NCI-H2081 treated with DMSO at 0.1 percent for 48 hours (cell line): Measurements from ENCODE around the gene AACS.
A peak's percentile ranks its signal among the peaks of the same experiment; 100 is the strongest.
"Not testable (repeated sequence)": the region's sequence is repeated elsewhere in the genome, so short reads cannot be mapped to it uniquely, and the experiment has no call there.

ENCODE experiments used
- DNase-seq: peaks from one replicate; lab custom pipeline; 2025; lab: John Stamatoyannopoulos, UW

AACS gene, protein sequence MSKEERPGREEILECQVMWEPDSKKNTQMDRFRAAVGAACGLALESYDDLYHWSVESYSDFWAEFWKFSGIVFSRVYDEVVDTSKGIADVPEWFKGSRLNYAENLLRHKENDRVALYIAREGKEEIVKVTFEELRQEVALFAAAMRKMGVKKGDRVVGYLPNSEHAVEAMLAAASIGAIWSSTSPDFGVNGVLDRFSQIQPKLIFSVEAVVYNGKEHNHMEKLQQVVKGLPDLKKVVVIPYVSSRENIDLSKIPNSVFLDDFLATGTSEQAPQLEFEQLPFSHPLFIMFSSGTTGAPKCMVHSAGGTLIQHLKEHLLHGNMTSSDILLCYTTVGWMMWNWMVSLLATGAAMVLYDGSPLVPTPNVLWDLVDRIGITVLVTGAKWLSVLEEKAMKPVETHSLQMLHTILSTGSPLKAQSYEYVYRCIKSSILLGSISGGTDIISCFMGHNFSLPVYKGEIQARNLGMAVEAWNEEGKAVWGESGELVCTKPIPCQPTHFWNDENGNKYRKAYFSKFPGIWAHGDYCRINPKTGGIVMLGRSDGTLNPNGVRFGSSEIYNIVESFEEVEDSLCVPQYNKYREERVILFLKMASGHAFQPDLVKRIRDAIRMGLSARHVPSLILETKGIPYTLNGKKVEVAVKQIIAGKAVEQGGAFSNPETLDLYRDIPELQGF

DNA sequence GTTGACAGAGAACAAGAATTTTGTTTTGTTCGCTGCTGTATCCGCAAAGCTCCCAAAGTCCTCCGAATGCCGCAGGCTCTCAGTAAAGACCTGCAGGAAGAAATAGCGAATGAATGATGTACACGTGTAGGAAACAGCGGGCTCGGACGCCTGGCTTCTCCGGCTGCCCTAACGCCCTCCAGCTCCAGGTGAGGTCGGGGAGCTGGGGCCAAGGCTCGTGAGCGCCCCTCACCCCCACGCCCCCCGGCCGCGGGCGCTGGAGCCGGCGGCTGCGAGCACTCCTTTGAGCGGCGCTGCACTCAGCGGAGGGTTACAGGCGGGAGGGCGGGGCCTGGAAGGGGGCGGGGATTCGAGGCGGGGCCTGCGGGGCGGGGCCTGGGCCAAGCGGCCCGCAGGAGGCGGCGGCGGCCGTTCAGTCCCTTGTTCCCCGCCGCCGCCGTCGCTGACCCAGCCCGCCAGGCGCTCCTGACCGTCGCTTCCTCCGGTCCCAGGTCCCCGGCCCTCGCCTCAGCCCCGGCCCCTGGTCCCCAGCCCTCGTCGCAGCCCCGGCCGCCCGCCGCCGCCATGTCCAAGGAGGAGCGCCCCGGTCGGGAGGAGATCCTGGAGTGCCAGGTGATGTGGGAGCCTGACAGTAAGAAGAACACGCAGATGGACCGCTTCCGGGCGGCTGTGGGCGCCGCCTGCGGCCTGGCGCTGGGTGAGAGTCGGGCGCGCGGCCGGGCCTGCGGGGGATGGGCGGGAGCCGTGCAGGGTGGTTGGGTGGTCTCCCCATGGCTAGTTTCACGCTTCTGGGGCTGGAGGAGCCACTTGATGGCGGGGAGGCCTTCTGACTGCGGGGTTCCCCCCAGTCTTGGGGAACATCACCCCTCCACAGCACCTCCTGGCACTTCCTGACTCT lies at the start of gene AACS:
Gene AACS, plus strand, starts transcription at position 415 of the 898 bp plus-strand sequence. Its CDS starts 150 bp downstream, at position 565.
- no peak for DNase-seq

DNA sequence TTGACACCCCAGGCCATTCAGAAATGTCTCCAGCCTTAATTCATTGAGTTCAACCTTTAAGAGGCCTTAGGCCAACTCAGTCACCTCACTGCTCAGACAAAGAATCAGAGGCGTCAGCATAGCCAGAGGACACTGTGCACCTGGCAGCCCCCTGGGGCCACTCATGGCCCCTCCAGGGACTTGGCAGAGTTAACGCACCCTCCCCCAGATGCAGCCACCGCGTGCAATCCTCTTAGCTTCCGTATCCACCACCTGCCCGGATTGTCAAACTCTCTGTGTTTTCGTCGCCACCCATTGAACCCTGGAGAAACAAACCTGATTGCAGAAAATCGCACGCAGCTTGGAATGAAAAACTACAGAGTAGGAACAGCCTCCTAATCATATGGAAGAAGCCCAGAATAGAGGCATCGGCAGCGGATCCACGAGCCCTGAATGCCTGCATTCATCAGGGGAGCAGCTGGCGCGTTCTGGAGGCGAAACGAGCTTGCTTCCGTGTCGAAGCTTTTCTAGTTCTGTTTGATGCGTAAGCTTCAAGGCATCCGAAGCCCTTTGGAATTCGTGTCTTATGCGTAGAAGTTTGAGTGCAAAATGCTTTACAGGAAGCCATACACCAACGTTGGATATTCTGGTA lies 49.4 kb upstream of the AACS start:
- DNase-seq = peak; percentile 60

DNA sequence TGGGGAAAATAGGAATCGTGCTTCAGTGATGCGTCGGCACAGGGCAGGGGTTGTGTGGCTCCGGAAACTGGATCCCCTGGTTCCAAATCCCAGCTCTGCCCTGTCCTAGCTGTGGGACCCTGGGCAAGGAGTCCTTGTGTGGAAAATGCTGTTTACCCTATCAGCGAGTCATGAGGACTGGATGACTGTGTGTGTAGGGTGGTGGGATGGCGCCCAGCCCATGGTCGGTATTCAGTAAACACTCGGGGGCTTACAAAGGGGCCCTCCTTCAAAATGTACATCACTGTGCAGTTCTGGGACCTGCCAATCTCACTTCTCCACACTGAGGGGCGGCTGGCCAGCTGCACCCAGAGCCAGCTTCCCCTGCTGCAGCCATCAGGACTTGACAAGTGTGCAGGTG lies 47.4 kb upstream of the AACS start:
- no peak for DNase-seq

DNA sequence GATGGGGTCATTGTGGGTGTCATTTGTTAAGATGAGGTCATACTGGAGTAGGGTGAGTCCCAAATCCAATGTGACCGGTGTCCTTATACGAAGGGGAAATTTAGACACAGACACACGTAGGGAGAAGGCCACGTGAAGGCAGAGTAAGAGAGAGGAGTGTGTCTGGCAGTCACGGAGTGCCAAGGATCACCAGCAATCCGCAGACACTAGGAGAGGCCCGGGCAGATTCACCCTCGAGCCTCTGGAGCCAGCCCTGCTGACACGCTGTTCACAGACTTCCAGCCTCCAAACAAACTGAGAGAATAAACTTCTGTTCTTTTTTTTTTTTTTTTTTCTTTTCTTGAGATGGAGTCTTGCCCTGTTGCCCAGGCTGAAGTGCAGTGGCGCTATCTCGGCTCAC lies 46.9 kb upstream of the AACS start:
- no peak for DNase-seq

DNA sequence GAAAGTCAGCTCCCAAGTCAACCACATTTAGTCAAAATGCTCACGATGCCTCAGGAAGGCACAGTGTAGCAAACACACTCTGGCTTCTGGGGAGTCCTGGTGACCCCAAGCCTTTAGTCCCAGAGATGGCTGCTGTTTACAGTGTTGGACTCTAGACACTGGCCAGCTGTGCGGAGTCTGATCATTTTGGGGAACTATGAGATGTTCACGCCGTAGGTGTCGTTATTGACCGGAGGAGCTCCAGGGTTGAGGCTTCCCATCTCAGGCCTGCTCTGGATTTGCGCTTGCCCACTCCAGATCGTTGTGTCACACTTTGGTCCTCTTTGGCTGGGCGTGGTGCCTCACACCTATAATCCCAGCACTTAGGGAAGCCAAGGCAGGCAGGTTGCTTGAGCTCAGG lies 44.1 kb upstream of the AACS start:
- no peak for DNase-seq

DNA sequence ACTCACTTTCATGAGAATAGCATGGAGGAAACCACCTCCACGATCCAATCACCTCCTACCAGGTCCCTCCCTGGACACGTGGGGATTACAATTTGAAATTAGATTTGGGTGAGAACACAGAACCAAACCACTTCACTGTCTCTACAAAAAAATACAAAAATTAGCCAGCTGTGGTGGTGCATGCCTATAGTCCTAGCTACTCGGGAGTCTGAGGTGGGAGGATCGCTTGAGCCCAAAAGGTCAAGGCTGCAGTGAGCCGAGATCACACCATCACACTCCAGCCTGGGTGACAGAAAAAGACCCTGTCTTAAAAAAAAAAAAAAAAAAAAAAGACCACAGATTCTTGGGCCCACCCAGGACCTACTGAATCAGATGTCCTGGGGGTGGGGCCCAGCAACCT lies 43.5 kb upstream of the AACS start:
- DNase-seq = no peak

DNA sequence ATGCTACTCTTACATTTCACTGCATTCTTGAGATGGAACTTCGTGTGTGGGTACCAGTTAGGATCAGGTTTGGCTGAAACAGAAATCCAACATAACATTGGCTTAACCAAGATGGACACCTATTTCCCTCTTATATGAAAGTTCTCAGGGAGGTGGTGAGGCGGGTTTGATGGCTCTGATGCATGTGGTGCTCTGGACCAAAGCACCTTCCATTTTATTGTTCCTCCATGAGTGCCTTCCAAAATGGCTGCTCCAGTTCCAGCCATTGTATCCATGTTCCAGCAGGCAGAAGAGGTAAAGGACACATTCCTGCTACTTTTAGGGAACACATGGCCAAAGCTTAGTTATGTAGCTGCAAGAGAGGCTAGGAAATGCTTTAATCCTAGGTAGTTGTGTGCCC lies 42.2 kb upstream of the AACS start:
- no peak for DNase-seq

DNA sequence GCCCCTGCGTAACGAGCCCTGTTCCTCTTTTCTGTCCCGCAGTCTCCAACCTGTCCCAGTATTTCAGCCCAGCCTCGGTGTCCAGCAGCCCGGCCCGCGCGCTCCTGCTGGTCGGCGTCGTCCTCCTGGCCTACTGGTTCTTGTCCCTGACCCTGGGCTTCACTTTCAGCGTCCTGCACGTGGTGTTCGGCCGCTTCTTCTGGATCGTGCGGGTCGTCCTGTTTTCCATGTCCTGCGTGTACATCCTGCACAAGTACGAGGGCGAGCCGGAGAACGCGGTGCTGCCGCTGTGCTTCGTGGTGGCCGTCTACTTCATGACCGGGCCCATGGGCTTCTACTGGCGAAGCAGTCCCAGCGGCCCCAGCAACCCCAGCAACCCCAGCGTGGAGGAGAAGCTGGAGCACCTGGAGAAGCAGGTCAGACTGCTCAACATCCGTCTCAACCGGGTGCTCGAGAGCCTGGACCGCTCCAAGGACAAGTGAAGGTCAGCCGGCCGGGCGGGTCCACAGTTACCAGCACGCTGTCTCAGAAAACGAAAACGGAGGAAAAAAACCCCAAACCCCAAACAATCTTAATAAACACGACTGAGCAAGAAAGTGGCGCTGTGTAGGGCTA lies 40.2 kb upstream of the AACS start:
- DNase-seq = no peak

DNA sequence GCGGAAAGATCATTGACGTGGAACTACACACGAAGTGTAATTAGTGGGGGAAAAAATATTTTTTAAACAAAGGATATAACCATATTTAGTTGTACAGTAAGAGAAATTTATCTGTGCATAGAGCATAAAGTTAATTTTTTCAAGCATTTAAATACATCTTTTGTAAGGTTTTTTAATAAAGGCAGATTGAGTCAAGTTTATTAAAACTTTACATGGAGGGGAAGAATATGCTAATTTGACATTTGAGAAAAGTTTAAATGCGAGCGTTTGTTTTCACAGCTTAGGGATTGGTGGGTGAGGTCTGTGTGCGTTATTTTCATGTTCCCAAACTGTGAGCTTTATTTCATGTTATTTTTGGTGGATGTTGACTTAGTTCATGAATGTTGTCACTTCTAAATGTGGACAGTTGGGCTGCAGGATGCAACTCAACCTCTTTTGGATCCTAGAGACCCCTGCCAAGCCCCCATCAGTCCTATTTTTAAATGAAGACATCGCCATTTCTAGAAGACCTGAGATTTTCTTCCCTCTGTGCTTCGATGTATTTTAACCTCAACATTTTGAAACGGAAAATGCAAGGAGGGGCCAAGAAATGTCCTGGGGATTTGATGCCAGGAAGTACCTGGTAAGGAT lies 39.5 kb upstream of the AACS start:
- DNase-seq = no peak

DNA sequence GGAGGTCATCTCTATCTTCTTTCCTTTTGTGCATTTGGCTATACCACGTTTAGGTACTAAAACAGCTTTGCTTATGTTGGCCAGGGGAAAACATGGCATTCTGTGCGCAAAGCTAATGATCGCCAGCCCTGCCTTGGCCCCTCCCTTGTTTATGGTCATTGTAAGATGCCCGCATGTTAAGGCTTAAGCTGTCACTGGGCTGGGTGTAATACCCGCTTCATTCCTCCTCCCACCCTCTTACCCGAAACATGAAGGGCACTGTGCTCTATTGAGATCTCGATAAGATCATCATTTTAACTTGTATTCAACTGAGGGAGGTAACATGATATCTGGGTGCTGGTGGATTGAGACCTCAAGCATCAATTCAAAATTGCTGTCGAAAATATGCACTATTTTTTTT lies 37.1 kb upstream of the AACS start:
- DNase-seq = no peak

DNA sequence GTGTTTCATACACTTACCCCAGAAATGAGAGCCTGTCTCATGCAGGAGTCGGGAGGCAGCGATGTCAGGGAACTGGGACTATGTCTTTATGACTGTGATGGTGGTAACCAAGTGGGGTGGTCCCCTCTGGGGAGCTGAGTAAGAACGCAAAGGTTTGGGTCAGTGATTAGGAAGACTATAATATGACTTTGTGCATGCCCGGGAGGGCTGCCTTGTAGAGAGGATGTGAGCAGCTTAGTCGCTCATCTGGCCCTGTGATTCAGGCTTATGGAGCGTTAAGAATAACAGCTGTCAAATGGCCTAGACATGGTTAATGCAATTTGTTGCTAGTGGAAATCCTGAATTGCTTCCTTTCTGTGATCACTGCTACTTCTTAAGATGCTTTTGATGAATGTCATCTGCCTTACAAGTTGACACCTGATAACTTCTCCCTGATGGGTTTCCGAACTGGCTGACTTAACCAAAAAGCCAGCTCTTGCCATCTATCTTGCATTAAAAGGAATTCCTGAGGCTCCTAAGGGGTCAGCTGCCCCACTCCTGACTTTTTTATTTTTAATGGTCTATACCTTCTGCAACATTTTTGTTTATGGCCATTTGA lies 35.4 kb upstream of the AACS start:
- no peak for DNase-seq

DNA sequence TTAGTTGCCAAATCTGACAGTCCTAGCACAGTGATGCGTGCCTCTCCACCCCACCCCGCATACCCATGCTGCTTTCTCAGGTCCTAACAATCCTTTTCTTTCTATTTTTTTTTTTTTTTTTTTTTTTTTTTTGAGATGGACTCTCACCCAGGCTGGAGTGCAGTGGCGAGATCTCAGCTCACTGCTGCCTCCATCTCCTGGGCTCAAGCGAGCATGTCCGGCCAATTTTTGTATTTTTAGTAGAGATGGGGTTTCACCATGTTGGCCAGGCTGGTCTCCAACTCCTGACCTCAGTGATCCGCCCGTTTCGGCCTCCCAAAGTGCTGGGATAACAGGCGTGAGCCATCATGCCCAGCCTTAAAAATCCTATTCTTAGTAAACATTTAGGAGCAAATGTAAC lies 33.8 kb upstream of the AACS start:
- DNase-seq = not testable (repeated sequence)

DNA sequence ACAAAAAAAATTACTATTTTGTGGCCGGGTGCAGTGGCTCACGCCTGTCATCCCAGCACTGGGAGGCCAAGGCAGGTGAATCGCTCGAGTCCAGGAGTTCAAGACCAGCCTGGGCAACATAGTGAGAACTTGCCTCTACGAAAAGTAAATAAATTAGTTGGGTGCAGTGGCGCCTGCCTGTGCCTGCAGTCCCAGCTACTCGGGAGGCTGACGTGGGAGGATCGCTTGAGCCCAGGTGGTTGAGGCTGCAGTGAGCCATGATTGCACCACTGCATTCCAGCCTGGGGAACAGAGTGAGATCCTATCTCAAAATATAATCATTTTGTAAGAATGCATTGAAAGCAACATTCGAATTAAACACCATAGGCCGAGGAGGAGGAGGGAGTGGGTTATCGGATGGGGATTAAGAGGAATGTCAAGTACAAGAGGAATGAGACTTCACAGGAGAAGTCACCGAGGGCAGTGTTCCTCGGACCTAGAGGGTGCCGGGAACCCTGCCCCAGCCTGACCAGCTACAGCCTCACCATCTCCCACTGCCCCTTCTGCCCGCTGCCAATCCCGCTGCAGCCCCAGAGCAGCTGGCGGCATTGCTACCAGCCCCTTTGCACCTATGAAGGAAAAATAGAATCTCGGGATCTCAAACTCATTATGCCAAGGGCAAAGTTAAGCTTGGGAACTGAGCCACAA lies 32.6 kb upstream of the AACS start:
- DNase-seq = no peak

DNA sequence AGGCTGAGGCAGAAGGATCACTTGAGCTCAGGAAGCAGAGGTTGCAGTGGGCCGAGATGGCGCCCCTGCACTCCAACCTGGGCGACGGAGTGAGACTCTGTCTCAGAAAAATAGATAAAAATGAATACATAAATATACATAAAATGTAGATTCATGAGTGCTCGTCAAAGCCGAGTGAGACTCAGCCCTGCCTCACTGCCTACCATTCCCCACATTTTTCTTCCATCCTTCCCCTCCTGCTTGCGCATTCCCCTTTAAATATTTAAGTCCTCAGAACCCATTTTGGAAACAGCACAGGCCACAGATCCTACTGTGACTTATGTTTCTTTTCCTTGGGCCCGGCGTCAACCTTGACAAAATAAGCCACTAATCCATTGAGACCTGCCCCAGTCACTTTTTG lies 31.9 kb upstream of the AACS start:
- no peak for DNase-seq

DNA sequence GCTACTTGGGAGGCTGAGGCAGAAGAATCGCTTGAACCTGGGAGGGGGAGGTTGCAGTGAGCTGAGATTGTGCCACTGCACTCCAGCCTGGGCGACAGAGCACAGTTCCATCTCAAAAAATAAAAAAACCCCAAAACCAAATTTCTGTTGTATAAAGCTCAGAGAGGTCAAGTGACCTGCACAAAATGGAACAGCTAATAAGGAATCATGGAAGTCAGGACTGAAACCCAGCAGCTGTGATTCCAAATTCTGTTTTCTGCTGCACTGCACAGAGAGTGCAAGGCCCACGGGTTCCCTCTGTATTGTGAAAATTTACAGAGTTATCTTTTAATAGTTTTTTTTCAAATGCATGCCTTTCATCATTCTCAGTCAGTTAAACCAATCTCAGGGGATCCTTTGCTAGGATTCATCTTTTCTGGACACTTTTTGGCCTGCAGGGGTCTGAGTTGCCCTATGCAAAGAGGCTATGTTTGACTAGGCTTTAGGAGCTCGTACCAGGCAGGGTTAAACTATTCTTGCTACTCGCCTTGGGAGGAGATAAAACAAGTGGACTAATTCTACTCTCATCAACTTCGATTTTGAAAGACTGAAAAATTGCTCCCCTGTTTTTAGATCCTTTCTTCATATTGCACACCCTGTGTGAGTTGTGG lies 26.1 kb upstream of the AACS start:
- no peak for DNase-seq

DNA sequence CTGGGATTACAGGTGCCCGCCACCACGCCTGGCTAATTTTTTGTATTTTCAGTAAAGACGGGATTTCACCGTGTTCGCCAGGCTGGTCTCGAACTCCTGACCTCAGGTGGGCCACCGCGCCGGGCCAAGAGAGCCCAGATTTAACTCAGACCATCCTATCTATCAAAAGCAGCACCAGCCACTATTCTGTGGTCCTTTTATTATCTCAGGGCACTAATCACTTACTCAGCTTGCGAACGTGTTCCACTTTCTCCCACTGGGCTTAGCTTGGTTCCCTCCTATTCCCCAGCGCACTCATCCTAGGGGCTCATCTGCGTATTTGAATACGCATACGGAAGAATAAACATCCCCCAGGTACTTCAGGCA lies 16.2 kb upstream of the AACS start:
- DNase-seq = no peak

DNA sequence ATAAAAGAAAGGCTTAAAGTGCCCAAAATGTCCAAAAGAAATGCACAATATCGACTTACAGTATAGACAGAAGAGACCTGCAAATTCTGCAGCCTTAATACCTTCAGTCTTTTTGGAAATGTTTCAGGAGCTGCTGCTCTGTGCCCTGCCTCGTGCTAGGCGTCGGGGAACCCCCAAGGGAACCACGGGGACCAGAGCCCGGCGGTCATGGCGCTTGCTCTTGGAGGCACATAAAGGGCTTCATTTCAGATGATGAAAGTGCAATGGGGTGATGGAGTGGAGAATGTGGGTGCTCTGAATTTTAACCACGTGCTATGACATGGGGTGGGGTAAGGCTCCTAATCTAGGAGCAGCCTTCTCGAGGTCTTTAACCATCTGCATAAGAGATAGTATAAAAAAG lies 14.8 kb upstream of the AACS start:
- DNase-seq = no peak

DNA sequence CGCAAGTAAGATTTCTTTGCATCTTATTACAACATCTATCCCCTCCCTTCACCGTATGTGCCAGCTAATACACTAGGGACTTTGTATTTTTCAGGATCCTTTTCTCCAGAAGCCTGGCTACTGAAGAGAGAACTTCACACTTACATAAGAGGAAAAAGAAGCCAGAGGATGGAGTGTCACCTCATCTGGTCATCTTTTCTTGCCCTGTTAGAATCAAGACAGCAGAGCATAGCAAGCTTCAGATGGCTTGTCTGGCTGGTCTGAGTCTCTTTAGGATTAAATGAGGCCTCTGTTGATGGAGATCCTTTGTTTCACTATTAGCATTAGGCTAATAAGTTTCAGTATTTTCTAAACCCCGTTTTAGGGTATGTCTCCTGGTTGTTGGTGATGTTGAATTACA lies 14.4 kb upstream of the AACS start:
- DNase-seq = no peak

DNA sequence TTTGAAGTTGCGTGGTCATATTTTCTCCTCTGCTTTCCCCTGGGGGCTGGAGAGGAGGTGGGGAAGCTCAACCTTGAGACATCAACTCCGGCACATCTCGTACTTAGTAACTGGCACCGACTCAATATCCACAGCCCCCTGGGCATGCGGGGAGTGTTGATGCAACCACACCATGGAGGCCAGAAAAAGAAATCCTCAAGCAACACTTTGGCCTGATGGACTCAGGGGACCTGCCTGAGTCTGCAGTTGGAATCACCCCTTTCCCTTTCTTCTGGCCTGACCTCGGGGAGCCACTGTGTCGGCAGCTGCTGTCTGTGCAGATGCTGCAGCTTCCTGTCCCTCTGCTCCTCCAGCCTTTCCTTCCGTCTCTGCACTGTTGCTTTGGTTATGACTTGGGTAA lies 11.4 kb upstream of the AACS start:
- DNase-seq = no peak

DNA sequence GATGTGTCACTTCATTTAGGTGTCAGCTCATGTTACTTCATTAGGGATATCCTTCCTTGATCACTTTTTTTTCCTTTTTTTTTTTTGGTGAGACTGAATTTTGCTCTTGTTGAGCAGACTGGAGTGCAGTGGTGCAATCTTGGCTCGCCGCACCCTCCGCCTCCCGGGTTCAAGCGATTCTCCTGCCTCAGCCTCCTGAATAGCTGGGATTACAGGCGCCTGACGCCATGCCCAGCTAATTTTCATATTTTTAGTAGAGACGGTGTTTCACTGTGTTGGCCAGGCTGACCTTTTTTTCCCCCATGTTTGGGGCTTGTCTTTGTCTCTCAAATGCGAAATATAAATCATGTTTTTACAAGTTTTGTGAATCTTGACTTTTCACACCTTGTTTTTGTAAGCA lies 9.6 kb upstream of the AACS start:
- no peak for DNase-seq
